ENCODE measurements around the gene NUP133. TPM values are rescaled to one million over a fixed set of nuclear protein-coding genes. Genes with fewer than 3 reads are reported as not detected.
"Not testable (repeated sequence)": the region's sequence is repeated elsewhere in the genome, so short reads cannot be mapped to it uniquely, and the experiment has no call there.

The NUP133 gene
- total and polyA plus RNA-seq, 10 of the 15 experiments (the other 5 are each of a cell fraction or from before 2014, with no cell fraction given): 10.9 to 45.4 (median 29.2) TPM

DNA sequence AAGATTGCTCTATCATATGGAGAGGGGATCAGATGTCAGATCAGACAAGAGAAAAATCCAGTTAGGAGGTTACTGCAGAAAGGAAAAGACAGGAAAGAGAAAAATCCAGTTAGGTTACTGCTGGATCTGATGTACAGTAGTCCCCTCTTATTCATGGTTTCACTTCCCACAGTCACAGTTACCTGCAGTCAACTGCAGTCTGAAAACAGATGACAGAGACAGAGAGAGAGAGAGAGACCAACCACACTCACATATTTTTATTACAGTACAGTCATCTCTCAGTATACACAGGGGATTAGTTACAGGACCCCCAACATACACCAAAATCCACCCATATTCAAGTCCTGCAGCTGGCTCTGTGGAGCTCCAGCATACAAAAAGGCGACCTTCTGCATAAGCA, 29.3 kb downstream of the NUP133 start (continued):
- TF ChIP-seq, protein P1, sequence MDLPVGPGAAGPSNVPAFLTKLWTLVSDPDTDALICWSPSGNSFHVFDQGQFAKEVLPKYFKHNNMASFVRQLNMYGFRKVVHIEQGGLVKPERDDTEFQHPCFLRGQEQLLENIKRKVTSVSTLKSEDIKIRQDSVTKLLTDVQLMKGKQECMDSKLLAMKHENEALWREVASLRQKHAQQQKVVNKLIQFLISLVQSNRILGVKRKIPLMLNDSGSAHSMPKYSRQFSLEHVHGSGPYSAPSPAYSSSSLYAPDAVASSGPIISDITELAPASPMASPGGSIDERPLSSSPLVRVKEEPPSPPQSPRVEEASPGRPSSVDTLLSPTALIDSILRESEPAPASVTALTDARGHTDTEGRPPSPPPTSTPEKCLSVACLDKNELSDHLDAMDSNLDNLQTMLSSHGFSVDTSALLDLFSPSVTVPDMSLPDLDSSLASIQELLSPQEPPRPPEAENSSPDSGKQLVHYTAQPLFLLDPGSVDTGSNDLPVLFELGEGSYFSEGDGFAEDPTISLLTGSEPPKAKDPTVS (IDR thresholded peaks at IDR 0.05; ENCODE audit: low read depth, low read length): no peak
- TF ChIP-seq SIX5 (IDR thresholded peaks at IDR 0.05; ENCODE audit: low read depth, low read length, severe bottlenecking) (no peak), NFYA (IDR thresholded peaks at IDR 0.05; ENCODE audit: borderline replicate concordance, low read depth, low read length) (no peak), BACH1 (IDR thresholded peaks at IDR 0.05; ENCODE audit: borderline replicate concordance) (no peak), NFIC (IDR thresholded peaks at IDR 0.05; ENCODE audit: low read depth, low read length) (peak; percentile 38; the same call in 1 of the 2 replicates), JUND (IDR thresholded peaks at IDR 0.05; ENCODE audit: low read depth, low read length) (no peak), BCL11A (IDR thresholded peaks at IDR 0.05; ENCODE audit: low read depth, low read length) (0 out of 2 replicates have a peak, but pooled peaks have one; percentile 46), BRCA1 (IDR thresholded peaks at IDR 0.05; ENCODE audit: low read depth, low read length) (no peak), MEF2B (IDR thresholded peaks at IDR 0.05; ENCODE audit: partially characterized antibody, poor library complexity, severe bottlenecking) (peak; percentile 72), SP1 (IDR thresholded peaks at IDR 0.05; ENCODE audit: low read depth, low read length) (no peak), WRNIP1 (IDR thresholded peaks at IDR 0.05; ENCODE audit: borderline replicate concordance, low read depth, low read length) (no peak), RCOR1 (conservative IDR thresholded peaks at IDR 0.05; ENCODE audit: low read depth, low read length) (0 out of 2 replicates have a peak, but pooled peaks have one; percentile 56), IKZF2 (IDR thresholded peaks at IDR 0.05) (peak; percentile 57 to 60), SREBF1 (IDR thresholded peaks at IDR 0.05; ENCODE audit: low read length) (0 out of 2 replicates have a peak, but pooled peaks have one; percentile 23), TBL1XR1 (IDR thresholded peaks at IDR 0.05; ENCODE audit: low read depth, low read length) (no peak)
- TF ChIP-seq, protein P2, sequence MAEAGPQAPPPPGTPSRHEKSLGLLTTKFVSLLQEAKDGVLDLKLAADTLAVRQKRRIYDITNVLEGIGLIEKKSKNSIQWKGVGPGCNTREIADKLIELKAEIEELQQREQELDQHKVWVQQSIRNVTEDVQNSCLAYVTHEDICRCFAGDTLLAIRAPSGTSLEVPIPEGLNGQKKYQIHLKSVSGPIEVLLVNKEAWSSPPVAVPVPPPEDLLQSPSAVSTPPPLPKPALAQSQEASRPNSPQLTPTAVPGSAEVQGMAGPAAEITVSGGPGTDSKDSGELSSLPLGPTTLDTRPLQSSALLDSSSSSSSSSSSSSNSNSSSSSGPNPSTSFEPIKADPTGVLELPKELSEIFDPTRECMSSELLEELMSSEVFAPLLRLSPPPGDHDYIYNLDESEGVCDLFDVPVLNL (IDR thresholded peaks at IDR 0.05; ENCODE audit: low read depth, low read length): no peak
- TF ChIP-seq, protein P3, sequence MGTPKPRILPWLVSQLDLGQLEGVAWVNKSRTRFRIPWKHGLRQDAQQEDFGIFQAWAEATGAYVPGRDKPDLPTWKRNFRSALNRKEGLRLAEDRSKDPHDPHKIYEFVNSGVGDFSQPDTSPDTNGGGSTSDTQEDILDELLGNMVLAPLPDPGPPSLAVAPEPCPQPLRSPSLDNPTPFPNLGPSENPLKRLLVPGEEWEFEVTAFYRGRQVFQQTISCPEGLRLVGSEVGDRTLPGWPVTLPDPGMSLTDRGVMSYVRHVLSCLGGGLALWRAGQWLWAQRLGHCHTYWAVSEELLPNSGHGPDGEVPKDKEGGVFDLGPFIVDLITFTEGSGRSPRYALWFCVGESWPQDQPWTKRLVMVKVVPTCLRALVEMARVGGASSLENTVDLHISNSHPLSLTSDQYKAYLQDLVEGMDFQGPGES (IDR thresholded peaks at IDR 0.05): no peak
- TF ChIP-seq, protein P4, sequence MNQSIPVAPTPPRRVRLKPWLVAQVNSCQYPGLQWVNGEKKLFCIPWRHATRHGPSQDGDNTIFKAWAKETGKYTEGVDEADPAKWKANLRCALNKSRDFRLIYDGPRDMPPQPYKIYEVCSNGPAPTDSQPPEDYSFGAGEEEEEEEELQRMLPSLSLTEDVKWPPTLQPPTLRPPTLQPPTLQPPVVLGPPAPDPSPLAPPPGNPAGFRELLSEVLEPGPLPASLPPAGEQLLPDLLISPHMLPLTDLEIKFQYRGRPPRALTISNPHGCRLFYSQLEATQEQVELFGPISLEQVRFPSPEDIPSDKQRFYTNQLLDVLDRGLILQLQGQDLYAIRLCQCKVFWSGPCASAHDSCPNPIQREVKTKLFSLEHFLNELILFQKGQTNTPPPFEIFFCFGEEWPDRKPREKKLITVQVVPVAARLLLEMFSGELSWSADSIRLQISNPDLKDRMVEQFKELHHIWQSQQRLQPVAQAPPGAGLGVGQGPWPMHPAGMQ (IDR thresholded peaks at IDR 0.05; ENCODE audit: borderline replicate concordance): no peak

DNA sequence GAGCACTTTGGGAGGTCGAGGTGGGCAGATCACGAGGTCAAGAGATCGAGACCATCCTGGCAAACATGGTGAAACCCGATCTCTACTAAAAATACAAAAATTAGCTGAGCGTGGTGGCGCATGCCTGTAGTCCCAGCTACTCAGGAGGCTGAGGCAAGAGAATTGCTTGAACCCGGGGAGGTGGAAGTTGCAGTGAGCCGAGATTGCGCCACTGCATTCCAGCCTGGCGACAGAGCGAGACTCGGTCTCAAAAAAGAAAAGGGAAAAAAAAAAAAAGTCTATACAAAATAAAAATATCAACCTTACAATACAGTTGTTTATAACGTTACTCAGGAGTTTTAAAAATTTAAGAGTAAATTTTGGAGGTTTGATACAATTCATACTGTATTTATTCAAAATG, 32.3 kb downstream of the NUP133 start:
- ChIA-PET SMC1A (ENCODE audit: uncharacterized antibody, unreplicated experiment) (interaction anchor here (1.1 to 1.6 kb wide), 4 partner anchors 8 to 217 kb away, joined by 3 to 4 read pairs (median 4); no protein-coding TSS in a partner anchor), CTCF (interaction anchor here (0.6 to 1.2 kb wide), 3 partner anchors 9 to 43 kb away, joined by 3 to 5 read pairs (median 4); no protein-coding TSS in a partner anchor)
- H3K36me3 ChIP-seq (ENCODE audit: control insufficient read depth in 2 of 2, insufficient read depth in 2 of 2, low read length in 1 of 2): peaks cover 6 to 10% of the 10 kb centered on the region in 2 experiments
- H4K20me1 ChIP-seq (ENCODE audit: control insufficient read depth, insufficient read depth); POLR2A ChIA-PET; in situ Hi-C loops (cut with MboI); H3K4me2 ChIP-seq (ENCODE audit: control insufficient read depth, insufficient read depth); RAD21 ChIA-PET (ENCODE audit: unreplicated experiment); FAIRE-seq; intact Hi-C loops (cut with micrococcal nuclease; ENCODE audit: unreplicated experiment); H3K27me3 ChIP-seq (replicated peaks in 1 of 2; ENCODE audit: control insufficient read depth in 2 of 2, insufficient read depth in 2 of 2, low read length in 1 of 2); BruUV-seq (replicated peaks); H3K4me3 ChIP-seq; H3K79me2 ChIP-seq (ENCODE audit: control insufficient read depth, insufficient read depth, low read length); H3K9me3 ChIP-seq (replicated peaks; ENCODE audit: control insufficient read depth, insufficient read depth, low read length); H2AFZ ChIP-seq (ENCODE audit: control insufficient read depth, low read depth, low read length); ATAC-seq; DNase-seq (ENCODE audit: low read depth, low spot score); H3K9ac ChIP-seq (ENCODE audit: control insufficient read depth, insufficient read depth, low read length); H3K27ac ChIP-seq (ENCODE audit: control insufficient read depth, insufficient read depth): not testable (repeated sequence)
- H3K4me1 ChIP-seq (ENCODE audit: control insufficient read depth, insufficient read depth, low read length): peaks cover 25% of the 10 kb centered on the region
- 100% methylated on average over 12 of the region's 13 CpGs for WGBS (ENCODE audit: insufficient coverage, insufficient replicate concordance, low lambda C conversion rate, missing lambda C conversion rate)
